ENCODE results near the gene ENTREP1.
"Not testable (repeated sequence)": the region's sequence is repeated elsewhere in the genome, so short reads cannot be mapped to it uniquely, and the experiment has no call there.

The ENTREP1 gene

DNA sequence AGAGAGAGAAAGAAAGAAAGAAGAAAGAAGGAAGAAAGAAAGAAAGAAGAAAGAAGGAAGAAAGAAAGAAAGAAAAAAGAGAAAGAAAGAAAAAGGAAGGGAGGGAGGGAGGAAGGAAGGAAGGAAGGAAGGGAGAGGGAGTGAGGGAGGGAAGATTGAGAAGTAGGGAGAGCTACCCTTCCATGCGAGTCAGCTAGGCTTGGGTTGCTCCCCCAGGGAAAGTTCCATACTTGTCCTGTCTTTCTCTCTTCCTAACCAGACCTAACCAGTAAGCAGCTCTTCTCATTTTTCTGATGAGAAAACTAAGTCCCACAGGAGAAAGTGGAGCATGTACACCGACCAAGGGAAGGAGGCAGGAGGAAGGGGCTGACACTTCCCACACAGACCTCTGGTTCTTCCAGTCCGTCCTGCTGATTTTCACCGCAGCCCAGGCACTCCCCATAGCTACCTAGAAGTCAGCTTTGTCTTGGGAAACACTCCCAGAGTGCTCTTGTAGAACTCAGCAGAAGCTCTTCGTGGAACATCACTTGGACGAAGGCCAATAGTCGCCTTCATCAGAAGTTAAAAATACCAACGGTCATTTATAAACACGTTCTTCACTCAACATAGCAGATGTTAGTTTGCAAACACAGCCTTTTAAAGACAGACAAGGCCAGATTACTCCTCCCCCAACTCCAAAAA, 29.0 kb upstream of the ENTREP1 start:
- H3K27ac ChIP-seq = no peak overlapping the region

DNA sequence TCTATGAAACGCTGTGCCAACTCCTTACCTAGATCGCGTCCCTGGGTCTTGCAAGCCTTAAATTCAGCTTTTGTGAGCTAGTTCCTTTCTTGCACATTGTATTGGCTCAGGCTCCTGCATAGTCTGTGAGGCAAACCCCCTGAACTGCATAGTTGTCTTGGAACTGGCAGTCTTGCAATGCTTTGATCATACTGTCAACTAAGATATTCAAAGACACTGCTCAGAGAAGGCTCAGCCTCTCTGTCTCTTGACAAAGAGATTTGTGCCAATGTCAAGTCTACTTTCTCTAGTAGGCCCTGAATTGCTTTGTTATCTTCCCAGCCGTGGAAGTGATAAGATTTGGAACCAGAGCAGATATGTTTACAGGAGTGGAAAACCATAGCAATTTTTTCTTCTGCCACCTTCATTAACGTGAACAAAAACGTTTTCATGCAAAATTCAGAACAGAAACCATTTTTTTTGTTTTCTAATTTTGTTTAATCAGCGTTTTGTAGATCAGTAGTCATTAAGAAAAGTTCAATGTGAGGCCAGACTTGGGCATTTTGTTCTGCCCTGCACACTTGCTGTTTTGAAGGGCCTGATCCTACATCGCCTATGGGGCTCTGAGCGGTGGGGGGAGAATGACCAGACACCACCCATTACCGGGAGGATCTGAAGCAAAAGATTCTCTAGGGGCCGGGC, 27.6 kb upstream of the ENTREP1 start:
- H3K27ac ChIP-seq = no peak overlapping the region
- no peak for TF ChIP-seq ZFX (IDR thresholded peaks at IDR 0.05; ENCODE audit: borderline replicate concordance)
- TF ChIP-seq, protein P1, sequence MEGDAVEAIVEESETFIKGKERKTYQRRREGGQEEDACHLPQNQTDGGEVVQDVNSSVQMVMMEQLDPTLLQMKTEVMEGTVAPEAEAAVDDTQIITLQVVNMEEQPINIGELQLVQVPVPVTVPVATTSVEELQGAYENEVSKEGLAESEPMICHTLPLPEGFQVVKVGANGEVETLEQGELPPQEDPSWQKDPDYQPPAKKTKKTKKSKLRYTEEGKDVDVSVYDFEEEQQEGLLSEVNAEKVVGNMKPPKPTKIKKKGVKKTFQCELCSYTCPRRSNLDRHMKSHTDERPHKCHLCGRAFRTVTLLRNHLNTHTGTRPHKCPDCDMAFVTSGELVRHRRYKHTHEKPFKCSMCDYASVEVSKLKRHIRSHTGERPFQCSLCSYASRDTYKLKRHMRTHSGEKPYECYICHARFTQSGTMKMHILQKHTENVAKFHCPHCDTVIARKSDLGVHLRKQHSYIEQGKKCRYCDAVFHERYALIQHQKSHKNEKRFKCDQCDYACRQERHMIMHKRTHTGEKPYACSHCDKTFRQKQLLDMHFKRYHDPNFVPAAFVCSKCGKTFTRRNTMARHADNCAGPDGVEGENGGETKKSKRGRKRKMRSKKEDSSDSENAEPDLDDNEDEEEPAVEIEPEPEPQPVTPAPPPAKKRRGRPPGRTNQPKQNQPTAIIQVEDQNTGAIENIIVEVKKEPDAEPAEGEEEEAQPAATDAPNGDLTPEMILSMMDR (IDR thresholded peaks at IDR 0.05) = no peak

More for the DNA sequence above, 29.0 kb upstream of the ENTREP1 start:
- no peak for TF ChIP-seq ZFX (IDR thresholded peaks at IDR 0.05; ENCODE audit: borderline replicate concordance)
- TF ChIP-seq, protein P1 (IDR thresholded peaks at IDR 0.05) = no peak

DNA sequence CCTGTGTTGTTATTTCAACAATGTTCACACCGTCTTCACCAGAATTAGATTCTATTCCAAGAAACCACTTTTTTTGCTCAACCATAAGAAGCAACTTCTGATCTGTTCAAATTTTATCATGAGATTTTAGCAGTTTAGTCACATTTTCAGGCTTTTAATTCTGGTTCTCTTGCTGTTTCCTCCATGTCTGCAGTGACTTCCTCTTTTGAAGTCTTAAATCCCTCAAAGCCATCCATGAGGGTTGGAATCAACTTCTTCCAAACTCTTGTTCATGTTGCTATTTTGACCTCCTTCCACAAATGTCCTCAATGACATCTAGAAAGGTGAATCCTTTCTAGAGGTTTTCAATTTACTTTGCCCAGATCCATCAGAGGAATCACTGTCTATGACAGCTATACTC, 25.7 kb upstream of the ENTREP1 start:
- TF ChIP-seq, protein P1 (IDR thresholded peaks at IDR 0.05) = no peak
- TF ChIP-seq ZFX (IDR thresholded peaks at IDR 0.05; ENCODE audit: borderline replicate concordance) = no peak
- H3K27ac ChIP-seq = no peak overlapping the region

DNA sequence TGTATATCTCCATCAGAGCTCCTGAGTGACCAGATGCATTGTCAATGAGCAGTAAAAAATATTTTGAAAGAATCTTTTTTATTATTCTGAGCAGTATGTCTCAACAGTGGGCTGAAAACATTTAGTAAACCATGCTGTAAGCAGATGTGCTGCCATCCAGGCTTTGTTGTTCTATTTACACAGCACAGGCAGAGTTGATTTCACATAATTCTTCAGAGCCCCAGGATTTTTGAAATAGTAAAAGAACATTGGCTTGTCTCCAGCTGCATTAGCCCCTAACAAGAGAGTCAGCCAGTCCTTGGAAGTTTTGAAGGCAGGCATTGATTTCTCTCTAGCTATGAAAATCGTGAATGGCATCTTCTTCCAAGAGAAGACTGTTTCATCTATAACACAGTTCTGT, 25.2 kb upstream of the ENTREP1 start:
- no peak overlapping the region for H3K27ac ChIP-seq
- TF ChIP-seq, protein P1 (IDR thresholded peaks at IDR 0.05) = no peak
- TF ChIP-seq ZFX (IDR thresholded peaks at IDR 0.05; ENCODE audit: borderline replicate concordance) = no peak

DNA sequence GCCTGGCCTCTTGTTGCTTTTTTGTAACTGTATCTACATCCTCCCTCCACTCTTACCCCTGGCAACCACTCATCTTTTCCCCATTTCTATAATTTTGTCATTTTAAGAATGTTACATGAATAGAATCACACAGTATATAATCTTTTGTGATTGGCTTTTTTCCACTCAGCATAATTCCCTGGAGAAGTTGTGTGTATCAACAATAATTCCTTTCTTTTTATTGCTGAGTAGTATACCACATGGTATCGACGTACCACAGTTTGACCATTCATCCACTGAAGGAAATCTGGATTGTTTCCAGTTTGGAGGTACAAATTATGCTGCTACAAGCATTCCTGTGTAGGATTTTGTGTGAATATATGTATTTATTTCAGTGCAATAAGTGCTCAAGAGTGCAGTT, 21.7 kb upstream of the ENTREP1 start:
- H3K27ac ChIP-seq = no peak overlapping the region
- no peak for TF ChIP-seq ZFX (IDR thresholded peaks at IDR 0.05; ENCODE audit: borderline replicate concordance)
- TF ChIP-seq, protein P1 (IDR thresholded peaks at IDR 0.05) = no peak

DNA sequence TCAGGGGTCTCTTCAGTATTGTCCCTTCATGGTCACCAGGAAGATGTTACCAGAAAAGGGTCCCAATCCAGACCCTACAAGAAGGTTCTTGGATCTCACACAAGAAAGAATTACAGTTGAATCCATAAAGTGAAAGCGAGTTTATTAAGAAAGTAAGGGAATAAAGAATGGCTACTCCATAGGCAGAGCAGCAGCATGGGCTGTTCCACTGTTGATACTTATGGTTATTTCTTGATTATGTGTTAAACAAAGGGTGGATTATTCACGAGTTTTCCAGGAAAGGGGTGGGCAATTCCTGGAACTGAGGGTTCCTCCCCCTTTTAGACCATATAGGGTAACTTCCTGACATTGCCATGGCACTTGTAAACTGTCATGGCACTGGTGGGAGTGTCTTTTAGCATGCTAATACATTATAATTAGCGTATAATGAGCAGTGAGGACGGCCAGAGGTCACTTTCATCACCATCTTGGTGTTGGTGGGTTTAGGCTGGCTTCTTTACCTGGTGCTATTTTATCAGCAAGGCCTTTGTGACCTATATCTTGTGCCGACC, 18.0 kb upstream of the ENTREP1 start:
- H3K27ac ChIP-seq = not testable (repeated sequence)

GRCh38 chr9:69307446-69308205, 17.4 kb upstream of the ENTREP1 start:
- TF ChIP-seq, protein P1 (IDR thresholded peaks at IDR 0.05) = no peak
- TF ChIP-seq ZFX (IDR thresholded peaks at IDR 0.05; ENCODE audit: borderline replicate concordance) = no peak
- H3K27ac ChIP-seq = no peak overlapping the region

All from 22Rv1 (cell line).